Activated gamma-delta T cell treated with anti-CD3 and anti-CD28 coated beads, Interleukin-2, amount 50 U/mL, for 16 hours (primary cell): ENCODE data around the gene CSF3.

Source experiments
- DNase-seq: peaks from one replicate; pipeline ENCODE4 v3.0.0-alpha.2; 2020; ENCODE audit warnings: low read depth

The CSF3 gene

GRCh38 chr17:40024901-40025300 lies 9.7 kb downstream of the CSF3 start:
- no peak for DNase-seq

DNA sequence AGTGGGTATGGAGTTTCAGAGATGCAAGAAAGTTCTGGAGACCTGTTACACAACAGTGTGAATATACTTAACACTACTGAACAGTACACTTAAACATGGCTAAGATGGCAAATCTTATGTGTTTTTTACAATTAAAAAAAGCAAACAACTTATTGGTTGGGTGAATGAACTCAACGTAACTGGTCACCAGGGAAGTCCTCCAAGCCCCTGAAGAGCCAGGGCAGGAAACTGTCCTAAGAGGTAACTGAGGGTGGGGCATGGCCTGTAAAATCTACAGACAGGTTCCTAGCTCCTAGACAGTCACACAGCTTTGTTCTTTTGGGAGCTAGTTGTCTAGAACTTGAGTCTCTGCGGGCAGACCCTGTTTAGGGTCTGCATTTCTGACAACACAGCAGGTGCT lies 10.3 kb downstream of the CSF3 start:
- no peak for DNase-seq

GRCh38 chr17:40025991-40026815 lies 11.0 kb downstream of the CSF3 start:
- DNase-seq = peak; percentile 24

DNA sequence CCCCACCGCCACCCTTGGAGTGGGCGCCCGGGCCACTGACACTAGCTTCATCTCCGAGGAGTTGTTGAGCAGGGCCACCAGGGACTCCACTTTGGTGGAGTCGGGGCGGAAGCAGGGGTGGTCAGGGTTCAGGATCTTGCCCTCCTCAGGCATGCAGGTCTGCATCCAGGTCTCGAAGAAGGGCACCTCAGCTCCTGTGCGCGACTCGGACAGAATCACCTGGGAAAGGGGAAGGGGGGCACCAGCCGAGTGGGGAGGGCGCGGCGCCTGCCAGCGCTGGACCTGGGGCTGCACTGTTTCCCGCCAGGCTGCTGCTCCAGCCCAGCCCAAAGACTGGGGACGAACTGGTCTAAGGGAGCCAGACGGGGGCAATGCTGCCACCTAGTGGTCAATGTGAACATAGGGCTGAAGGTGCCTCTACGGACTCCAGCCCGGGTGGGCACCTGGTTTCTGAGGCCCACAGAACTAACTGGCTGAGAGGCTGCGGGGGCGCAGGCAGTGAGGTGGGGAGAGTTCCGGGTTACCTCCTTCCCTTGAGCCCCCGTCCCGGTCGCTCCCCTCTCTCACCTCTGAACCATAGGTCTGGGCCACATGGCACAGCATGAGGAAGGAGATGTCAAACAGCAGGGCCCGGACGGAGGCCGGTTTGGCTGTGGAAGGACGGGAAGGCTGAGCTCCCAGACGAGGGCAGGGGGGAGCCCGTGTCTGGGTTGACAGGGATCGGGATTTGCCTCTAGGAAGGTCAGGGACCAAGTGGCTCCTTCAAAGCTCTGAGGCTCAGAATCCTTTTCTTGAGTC lies 11.8 kb downstream of the CSF3 start:
- DNase-seq = peak; percentile 71

GRCh38 chr17:40027614-40028012 lies 12.4 kb downstream of the CSF3 start:
- DNase-seq = no peak

DNA sequence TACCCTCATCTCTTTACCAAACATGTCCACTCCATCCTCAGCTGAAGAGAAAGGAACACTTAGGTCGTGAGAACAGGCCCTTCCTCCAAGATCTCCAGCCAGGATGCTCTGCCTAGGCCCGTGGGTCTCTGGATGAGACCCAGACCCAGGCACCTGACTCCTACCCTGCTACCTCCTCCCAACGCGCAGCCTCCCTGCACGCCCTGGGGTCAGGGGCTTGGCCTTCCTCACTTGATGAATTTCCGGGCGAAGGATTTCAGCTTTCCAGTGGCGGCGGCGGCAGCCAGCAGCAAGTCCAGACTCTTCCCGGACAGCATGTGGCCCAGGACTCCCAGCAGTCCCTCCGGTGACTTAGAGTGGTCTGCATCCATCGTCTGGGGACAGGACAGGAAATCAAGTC lies 13.4 kb downstream of the CSF3 start:
- no peak for DNase-seq

- DNase-seq = no peak
Observed at GRCh38 chr17:40031706-40032105, 16.5 kb downstream of the CSF3 start.

GRCh38 chr17:40032322-40033320 lies 17.4 kb downstream of the CSF3 start:
- no peak for DNase-seq

GRCh38 chr17:40033339-40033738 lies 18.1 kb downstream of the CSF3 start:
- DNase-seq = no peak

GRCh38 chr17:40034426-40035161 lies 19.4 kb downstream of the CSF3 start:
- DNase-seq = no peak

DNA sequence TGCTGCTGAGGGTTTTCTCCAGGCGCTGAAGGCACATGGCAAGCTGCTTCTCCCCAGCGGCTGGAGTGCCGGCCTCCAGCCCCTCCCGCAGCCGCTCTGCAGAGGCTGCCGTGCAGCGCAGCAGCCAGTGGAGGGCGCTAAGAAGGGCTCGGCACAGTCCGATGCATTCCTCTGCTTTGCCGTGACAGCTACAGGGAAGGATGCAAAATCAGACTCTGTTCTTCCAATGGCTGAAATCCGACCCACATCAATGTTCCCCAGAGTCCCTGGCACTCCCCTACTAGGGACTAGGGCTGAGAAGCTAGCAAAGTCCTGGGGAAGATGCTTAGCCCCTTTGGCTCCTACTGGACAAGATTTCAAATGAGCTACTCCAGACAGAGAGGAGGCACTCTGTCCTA lies 19.9 kb downstream of the CSF3 start:
- DNase-seq = no peak

DNA sequence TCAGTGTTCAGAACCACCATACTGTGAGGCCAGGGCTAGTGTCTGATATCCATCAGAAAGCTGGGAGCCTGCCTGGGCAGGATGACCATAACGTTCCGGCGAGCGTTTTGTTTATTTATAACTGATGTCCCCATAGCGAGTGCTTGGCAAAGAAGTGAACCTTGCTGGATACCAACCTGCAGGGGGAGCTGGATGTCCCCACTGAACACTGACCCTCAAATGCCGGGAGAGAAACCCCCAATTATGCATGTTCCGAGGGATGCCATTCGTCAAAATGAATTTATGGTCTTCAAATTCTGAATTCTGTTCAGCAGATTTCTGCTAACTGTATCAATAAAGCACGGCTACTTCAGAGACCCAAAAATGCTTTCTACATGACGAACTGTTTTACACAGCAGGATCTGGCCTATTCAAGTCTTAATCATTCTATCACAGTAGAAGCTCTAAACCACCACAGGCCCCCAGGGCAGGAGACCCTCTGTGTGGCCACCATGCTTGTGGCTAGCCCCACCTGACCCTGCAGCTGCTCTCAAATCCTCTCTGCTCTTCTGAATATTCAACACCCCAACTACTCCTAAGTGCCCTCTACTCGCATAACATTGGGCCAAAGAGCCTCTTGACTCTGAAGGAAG lies 23.8 kb downstream of the CSF3 start:
- no peak for DNase-seq

DNA sequence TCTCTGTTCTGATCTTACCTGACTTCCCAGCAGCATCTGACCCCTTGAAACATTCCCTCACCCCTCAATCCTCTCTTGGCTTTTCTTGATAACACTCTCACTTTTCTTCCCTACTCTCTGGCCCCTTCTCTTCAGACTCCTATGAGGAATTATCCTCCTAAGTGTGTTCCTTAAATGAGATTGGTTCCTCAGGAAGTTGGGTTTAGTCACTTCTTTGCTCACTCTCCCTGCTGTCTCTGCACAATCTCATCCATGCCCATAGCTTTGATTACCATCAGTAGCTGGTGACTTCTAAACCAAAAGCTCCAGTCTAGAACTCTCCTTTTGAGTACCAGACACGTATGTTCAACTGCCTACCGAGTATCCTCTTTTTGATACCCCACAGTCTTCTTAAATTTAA lies 26.0 kb downstream of the CSF3 start:
- no peak for DNase-seq

DNA sequence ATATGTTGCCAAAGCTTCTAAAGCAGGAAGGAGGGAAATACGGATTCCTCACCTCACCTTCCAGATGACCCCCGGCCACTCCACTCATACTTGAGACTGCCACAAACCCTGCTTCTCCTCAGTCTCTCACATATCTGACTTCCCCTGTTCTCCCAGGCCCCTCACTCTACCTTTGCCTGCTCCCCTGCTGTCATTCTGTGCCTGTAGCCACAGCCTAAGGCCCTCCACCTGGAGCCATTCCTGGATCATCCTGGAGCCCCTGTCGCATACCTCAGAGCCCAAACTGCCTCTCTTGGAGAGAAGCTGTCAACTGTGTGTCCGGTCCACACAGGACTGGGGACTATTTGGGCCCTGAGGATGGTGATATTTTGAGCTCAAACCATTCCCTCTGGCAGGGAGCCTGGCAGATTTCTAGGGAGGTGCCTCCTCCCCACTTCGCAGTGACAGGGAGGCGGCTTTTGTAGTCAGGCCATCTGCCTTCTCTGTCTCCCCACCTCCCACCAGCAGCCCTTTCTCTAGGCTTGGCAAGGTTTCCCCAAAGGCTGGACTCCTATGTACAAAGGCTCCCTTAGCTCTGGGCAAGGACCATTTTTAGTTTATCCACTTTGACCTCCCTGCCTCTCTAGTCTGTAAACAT lies 41.3 kb downstream of the CSF3 start:
- DNase-seq = no peak

- no peak for DNase-seq
Observed at GRCh38 chr17:40058186-40058784, 43.0 kb downstream of the CSF3 start.

GRCh38 chr17:40058865-40059264 lies 43.6 kb downstream of the CSF3 start:
- no peak for DNase-seq

DNA sequence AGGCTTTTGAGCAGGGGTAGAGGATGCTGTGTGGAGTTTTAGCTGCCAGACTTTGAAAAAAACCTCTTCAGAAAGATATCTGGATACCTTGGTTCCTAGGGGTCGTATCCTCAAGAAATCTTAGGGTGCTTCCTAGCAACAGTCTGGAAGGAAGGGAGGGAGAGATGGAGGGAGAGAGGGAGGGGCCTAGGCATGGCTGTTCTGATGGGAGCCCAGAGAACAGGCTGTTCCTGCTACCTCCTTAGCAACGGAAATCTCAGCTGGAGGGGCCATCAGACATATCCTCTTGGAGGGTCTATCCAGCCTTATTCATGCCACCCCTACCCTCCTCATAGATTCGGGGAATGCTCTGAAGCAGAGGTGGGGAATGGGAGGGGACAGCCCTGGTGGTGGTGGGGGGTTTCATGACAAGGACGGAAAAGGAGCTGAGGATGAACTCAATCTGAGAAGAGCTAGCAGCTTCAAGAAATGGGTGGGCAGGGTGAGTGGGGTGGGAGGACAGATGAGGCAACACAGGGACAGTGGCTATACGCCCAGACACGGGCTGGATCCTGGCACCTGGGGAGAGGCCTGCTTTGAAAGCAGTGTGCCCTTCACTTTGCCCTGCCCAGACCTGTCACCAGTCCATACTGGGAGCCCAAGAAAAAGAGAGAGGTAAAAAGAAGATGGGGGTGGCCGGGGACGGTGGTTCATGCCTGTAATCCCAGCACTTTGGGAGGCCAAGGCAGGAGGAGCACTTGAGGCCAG lies 44.7 kb downstream of the CSF3 start:
- no peak for DNase-seq

- DNase-seq = no peak
Observed at GRCh38 chr17:40060887-40061608, 45.8 kb downstream of the CSF3 start.

GRCh38 chr17:40061609-40062038 lies 46.4 kb downstream of the CSF3 start:
- no peak for DNase-seq
